GM19467 (cell line): ENCODE results near the gene NRP2.
A peak's percentile ranks its signal among the peaks of the same experiment; 100 is the strongest.

Experiments used
- ATAC-seq: cut with Tn5 transposase; IDR thresholded peaks from one replicate; pipeline ENCODE4 v1.9.1; 2021; ENCODE audit warnings: mild to moderate bottlenecking, moderate library complexity; ENCODE audit not compliant: unreplicated experiment

The NRP2 gene

DNA sequence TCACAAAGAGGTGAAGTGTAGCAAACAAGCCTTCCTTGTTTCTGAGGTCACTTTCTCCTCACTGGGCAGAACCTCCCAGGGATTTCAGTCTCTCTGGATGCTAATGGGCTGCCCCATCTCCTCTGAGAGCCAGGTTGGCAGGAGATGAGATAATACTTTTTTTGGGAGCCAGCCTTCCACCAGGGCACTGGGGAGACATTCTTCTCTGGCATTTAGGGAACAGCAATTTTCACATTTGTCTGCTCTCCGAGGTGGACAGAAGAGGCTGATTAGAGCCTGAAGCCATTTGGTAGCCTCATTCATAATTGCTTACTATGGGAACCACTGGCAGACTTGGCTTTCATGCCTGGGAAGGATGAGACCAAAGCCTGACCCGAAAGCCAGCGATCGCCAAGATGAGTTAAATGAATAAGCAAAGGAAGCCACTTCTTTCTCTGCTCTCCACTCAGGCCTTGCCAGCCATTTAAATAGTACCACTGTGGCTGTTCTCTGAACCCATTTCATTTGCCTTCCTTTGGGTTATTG lies 70.1 kb downstream of the NRP2 start:
- no peak for ATAC-seq

DNA sequence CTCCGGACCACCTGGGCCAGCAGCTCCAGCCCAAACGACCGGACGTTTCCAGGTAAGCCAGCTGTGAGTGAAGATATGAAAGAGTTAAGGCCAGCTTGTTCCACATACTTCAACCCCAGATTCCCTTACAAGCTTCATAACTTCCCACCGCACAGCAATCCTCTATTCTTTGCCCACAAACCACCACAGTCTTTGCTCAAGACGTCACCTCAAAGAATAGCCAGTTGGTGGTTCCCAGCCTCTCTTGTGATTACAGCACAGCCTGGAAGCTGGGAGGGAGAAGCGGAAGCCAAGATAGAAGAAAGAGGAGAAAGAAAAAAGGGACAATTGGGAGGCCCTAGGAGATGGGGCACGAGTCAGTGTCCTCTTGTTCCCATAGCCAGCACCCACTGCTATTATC lies 70.6 kb downstream of the NRP2 start:
- no peak for ATAC-seq

DNA sequence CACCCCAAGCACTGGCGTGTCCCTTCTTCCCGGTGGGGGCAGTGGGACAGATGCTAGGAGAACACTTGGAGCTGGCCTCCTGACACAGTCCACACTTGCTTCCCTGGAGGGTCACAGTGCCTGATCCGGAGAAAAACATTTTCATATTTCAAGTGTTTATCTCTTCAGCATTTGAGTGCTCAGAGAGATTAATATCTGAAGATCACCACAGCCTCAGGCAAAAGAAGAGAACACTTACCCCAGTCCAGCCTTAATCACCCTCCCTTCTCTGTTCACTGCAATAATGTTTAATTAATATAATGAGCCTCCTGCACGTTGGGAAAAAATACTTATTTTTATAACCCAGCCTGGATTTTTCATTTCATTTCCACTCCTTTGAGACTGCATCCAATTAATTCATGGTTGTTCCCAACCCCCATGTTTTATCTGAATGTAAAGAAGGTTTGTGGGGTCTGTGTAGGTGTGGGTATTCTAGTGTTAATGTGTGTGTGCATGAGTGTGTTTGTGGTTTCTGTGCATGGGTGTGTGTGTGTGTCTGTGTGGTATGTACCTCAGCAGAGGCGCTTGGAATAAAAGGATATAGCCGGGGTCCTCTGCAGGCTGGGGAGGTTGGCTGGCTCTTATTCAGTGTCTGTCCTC lies 72.1 kb downstream of the NRP2 start:
- no peak for ATAC-seq

DNA sequence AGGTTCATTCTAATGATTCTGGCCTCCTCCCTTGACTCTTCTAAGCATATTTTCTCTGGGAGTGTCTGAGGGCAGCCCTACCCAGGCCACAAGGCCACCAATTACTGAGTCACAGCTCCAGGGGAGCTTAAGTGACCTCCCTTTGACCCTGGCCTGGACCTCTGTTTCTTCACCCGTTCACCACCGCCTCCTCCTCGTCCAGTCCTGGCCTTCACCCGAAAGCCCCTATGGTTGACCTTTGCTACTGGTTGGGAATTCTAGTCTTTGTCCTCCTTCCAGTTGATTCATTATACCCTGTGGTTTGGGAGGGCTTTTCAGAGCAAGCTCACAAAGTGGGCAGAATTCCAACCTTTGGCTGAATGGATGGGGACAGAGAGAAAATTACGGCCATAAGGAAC lies 72.6 kb downstream of the NRP2 start:
- no peak for ATAC-seq

DNA sequence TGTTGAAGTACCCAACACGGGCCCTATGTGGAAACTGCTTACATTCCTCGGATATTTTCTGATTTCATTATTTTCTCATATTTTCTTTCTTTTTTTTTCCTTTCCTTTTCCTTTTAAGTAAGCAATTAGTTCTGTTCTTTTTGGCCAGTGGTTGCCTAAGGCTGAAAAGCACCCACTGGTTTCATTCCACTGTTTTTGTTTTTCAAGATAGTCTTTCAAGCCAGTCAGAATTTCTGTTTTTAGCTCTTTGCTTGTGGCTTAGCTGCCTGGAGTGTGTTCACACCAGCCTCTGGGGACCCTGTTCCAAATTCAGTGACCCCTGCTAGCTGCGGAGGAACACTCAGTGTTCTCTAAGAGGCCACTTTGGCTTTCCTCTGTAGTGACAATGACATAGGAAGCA lies 73.6 kb downstream of the NRP2 start:
- no peak for ATAC-seq

DNA sequence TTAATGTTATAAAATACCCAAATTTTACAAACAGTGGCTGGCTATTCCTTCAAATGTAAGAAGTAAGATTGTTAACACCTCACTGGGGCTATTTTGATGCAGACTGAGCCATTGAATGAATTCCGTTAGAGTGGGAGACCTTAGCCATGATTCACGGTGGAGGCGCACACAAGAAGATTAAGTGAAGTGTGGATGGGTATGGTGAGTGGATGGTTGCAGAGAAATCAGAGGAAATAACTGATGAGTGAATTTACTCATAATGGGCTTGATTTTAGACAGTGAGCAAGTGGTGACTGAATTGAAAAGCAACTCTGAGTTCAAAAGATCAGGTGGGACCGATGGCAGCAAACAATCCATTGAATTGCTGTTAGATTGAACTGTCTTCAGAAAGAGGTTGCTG lies 75.0 kb downstream of the NRP2 start:
- ATAC-seq, result no peak

DNA sequence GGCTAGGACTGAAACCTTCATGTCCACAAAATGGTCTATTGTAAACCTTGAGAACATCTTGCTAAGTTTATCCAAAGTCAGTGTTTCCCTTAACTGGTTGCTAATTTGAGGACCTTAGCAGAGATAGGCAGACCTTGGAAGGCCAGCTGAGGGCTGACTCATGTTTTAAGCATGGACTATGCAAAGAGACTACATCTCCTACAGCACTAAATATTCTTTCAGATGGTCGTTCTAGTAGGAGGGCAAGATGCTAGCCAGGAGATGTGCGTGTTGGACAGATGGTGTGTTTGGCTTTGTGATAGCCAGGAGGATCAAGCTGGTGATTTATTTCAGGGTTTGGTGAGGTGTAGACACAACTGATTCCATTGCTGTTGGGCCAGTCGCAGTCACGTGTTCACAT lies 75.8 kb downstream of the NRP2 start:
- no peak for ATAC-seq

DNA sequence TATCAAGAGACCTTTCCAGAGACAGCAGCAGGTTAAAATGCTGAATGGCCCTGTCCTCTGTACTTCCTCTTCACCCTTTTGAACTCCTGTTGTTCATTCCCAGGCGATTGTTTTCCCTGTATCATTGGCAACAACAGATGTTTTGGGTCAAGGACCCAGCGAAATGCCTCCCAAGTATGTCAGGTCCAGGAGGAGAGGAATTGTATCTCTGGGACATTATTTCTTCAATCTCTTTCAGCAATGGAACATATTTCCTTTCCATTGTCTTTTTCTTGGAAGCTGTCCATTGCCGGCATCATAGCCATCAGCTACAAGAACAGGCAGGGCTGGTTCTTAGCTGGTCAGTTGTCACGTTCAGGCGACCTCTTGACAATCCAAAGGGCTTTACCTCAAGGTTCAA lies 76.2 kb downstream of the NRP2 start:
- ATAC-seq, result no peak

DNA sequence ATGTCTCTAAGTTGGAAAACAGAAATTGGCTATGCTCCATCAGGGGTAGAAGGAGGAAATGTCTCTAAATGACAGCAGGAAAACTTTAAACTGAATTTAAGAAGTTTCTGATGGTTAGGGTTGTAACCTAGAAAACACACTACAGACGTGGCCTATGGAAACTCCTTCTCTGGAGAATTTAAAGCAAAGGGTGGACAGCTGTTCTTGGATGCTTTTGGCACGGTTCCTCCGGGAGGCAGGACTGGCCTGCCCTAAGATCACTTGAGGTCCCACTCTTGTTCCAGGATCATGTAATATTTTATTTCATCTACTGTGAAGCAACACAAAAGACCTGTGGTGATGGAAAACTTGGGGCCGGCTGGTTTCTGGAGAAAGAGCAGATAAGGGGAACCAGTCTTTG lies 77.0 kb downstream of the NRP2 start:
- no peak for ATAC-seq

DNA sequence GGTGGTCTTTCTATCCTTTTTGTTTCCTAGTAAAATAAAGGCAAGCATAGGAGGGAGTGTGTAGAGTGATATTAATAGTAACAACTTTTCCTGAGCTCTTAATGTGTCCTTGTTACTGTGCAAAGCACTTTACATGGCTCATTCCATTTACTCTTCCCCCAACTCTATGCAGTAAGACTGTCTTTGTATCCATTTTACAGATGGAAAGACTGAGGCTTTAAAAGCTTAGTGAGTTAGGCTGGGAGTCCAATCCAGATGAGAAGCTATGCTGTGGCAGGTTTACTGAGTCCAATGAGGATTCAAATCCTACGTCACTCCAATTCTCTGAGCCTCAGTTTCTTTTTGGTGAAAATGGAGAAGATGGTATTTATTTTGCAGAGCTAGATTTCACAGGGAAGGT lies 77.4 kb downstream of the NRP2 start:
- no peak for ATAC-seq

DNA sequence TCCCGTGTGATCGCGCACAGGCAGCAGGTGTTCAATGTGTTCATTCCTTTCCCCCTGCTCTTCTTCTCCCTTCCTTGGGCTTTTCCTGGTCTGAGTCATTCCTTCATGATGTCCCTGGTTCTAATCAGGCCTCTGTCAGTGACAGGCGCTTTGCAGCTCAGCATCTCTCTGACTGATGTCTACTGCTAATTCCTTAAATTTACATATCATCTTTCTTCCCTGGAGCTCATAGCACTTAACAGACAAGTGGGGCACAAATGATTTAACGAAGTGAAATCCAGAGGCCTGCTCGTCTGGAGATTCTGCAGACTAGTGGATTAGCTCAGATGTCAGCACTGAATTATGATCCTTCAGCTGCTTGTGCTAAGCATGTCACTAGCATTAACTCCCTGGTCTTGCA lies 77.9 kb downstream of the NRP2 start:
- no peak for ATAC-seq

DNA sequence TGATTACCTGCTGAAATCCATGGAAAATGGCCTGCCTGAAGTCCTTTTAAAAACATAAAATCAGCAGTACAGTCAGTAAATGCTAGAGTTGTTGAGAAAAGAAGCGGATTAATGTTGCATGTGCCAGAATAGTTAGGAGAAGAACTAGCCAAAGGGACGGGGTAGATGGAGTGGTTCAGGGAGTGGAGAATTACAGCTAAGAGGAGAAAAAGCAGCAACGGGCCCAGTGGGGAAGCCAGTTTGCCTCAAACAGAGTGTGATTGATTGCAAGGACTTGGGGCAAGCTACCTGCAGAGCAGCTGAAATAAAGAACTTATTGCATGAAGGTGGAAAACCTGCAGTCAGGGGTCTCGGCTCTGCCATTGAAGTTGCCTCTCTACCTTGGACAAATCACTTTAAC lies 79.1 kb downstream of the NRP2 start:
- no peak for ATAC-seq

DNA sequence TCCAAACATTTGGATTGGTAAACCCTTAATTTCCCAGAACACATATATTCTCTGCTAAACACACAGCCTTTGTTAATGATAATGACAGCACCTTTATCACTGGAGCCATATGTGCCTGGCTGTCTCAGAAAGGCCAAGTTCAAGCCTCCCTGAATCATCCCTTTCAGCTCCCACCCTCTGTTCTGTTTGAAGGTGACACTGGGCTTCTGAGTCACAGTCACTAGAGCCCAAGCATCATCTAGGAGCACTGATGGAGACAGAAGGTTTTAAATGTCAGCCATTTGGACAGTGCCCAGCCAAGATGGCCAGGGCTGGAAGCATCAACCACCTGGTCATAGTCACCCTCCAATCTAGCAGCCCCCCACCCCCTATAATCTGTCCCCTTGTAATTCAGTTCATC lies 80.6 kb downstream of the NRP2 start:
- ATAC-seq, result no peak

DNA sequence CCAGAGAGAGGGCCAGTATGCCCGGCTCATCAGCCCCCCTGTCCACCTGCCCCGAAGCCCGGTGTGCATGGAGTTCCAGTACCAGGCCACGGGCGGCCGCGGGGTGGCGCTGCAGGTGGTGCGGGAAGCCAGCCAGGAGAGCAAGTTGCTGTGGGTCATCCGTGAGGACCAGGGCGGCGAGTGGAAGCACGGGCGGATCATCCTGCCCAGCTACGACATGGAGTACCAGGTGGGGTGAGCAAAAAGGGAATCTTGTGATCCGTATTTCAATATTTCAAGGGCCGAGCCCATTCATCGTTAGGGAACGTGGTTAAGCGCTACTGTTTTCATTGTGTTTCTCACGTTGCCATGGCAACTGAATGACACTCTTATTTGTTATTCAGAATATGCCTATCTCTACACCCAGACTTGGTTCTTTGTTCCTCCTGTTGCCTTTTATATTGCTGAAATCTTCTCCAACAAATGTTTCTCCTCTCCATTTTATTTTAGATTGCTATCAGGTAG lies 81.5 kb downstream of the NRP2 start:
- ATAC-seq, result no peak

DNA sequence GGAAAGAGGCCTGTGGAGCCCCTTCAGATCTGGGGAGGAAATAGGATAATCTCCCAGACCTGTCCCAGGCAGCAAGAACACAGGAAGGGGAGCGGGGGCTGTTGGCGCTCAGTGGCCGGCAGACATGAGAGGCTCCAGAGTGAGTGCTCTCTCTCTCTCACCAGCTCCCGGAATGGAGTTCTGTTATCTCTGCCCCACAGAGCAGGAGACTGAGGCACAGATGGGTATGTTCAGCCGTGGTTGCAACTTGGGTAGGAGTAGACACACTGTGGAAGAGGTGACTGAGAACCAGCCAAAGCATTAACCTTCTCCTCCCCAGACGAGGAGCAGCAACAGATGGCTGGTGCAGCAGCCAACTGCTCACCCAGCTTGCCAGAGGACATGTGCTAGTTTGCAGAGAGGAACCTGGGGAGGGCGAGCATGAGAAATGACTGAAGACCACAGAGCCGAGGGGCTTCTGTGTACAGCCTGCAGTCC lies 82.0 kb downstream of the NRP2 start:
- no peak for ATAC-seq

DNA sequence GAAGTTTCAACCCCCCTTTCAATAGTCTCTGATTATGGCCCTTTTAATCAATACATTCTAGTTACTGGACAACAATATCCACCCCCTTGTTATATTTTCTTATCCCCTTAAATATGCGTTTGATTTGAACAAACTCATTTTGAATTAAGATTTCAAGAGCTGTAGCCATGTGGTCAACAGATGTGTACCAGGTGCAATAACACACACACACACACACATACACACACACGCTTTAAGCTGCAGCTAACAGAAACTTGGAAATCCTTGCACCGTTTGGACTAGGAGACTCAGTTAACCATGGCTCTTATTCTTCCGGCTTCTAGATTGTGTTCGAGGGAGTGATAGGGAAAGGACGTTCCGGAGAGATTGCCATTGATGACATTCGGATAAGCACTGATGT lies 82.8 kb downstream of the NRP2 start:
- no peak for ATAC-seq

DNA sequence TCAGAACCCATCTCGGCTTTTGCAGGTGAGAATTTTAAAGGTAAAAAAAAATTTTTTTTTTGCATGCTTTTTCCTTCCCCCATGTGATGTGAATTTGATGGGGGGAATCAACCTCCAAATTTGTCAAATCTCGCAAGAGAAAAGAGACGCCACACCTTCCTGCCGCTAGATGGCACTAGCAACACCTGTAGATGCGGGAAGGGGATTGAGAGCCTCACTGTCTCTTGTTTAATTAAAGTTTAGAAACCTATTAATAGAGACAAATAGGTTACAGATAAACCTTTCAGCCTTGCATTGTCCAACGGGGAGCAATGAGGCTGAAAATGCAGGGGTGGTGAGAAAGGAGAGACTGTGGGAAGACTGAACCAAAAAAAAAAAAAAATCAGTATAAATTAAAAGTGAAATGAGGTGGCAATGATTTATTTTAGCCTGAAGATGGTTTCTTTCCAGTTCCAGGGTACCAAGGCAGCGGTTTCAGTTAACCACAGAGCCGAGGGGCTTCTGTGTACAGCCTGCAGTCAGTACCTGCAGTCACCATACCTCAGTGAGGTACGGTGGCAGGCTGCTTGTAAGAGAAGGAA lies 84.6 kb downstream of the NRP2 start:
- ATAC-seq, result peak; percentile 51

DNA sequence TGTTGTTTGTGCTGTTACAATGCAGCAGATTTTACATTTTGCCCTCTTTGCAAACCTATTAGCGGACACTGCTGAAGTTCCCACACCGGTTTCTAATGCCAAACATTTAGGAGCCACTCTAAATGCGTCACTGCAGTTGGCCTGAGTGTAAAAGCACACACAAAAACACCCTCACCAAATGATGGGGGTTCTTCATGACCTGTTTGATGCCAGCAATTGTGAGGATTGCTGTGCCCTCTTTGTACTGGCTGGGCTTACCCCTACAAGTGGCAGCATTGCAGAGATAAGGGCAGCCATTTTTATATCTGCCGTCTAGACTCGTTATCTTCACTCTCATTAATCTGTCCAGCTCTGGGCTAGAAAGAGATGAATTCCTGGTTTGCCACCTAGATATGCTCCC lies 85.3 kb downstream of the NRP2 start:
- ATAC-seq, result no peak

DNA sequence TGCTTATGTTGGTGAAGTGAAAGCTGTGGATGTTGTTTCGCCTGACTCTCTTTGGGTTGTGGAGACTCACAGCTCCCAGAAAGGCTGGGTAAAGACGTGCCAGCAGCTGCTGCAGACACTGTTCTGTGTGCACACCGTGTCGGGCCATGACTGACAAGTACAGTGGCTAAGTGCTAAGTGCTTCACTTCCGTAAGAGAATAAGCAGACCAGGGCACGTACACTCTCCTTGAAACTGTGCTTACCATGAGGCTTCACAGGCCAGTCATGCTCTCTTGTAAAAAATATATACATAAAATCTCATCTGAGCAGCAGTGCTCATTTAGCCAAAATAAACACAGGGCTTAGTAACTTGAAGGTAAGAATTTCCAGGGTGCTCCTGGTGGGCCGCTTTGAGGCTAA lies 86.0 kb downstream of the NRP2 start:
- no peak for ATAC-seq

DNA sequence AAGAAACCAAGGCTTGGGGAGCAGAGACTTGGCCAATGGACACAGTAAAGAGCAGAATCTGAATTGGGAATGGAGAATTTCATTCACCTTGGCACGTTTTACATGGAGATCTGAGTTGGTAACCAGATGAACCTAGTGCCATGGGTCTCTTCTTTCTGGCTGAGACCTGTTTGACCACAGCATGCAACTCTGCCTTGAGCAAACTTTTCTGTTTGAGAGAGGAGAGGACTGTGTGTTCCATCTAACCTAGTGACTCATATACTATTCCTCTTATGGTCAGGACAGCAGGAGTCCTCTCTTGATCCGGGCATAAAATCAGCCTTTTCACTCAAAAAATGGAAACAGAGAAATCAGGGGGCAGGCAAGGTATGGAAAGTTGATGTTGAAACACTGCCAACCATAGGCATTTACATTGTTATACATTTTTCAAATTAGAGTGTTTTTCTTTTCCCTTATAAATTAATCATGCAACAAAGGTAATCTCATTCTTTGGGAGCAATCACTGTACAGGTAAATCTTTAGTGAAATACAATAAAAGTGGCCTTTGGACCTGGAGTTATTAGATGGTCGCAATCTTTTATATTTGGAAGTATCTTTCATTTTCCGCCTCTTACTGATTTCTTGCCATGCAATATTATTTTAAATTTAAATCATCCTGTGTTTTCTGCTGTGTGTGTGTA lies 86.7 kb downstream of the NRP2 start:
- ATAC-seq, result no peak

DNA sequence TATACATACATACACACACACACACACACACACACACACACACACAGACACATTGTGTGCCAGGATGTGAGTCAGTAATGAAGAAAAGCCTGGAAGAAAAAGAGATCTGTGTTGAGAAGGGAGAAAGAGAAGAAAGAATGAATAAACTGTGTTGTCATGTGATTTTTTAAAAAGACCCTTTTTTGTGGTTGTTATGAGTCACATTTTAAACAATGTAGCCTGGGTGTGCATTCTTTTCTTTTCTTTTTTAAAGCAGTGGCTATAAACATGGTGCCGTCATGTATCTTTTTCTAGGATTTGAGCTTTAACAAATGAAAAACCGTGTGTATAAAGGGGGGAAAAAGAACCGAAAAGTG lies 87.2 kb downstream of the NRP2 start:
- ATAC-seq, result no peak

DNA sequence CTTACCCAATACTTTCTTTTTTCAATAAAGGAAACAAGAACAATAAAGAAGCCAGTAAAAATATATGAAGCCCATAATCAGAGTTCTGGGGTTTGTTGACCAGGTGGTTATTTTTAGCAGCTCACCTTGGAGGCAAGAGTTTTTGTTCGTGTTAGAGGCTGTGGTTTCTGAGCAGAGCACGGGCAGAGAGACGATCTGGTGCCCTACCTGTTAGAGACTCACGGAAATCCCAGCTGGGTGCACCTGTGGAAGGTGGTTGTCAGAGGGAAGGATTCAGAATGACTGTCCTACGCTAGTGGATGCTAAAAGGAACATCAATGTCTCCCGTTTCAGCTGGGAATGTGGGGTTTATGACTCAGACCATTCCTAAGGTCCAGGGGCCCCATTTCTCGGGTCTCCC lies 87.6 kb downstream of the NRP2 start:
- no peak for ATAC-seq
